Measurements from ENCODE around the gene OR52E8. TPM values are rescaled to one million over a fixed set of nuclear protein-coding genes. Genes with fewer than 3 reads are reported as not detected.

OR52E8 gene
- total RNA-seq, 1 donor from 2014 or later, result not detected

DNA sequence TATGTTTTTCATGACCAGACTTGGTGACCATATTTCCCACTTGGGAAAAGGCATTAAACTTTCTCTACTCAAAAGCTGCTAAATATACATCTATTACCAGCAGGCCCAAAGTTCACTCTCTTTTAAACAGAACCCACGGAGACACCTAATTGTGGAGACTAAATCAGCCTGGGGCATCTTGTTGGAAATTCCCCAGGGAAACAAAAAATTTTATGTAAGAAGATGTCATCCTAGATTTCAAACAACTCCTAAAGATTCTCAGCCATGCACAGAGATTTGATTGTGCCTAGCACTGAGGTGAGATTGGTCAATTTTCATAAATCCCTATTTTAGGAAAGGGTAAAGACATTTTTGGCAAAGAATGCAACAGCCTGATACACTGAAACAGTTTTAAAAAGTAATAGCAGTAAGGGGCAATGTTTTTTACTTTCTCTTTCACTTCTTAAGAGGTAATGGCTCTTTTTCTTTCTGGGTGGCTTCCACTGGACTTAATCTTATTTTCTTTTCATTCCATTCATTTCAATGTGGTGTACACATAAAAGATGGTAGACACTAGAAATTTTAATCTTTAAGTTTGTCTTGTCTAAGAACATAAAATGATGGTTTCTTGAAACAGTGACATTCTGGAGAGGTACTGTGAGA, 39.1 kb downstream of the OR52E8 start:
- intact Hi-C loops (cut with DNase I), result no loop called here
- no peaks in the 10 kb centered on the region for H3K36me3 ChIP-seq

DNA sequence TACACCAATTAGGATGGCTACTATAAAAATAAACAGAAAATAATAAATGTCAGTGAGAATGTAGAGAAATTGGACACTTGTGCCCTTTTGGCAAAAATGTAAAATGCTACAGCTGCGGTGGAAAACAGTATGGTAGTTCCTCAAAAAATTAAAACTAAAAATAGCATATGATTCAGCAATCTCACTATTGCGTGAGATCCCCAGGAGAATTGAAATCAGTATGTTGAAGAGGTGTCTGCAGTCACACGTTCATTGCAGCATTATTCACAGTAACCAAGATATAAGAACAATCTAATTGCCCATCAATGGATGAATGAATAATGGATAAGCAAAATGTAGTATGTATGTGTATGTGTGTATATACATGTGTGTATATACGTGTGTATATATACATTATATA, 42.0 kb downstream of the OR52E8 start:
- no peaks in the 10 kb centered on the region for H3K4me1 ChIP-seq
- no peaks in the 10 kb centered on the region for H3K36me3 ChIP-seq
- no peaks in the 10 kb centered on the region for H3K27me3 ChIP-seq
- H3K4me3 ChIP-seq, result no peak overlapping the region
- TF ChIP-seq, protein P1, sequence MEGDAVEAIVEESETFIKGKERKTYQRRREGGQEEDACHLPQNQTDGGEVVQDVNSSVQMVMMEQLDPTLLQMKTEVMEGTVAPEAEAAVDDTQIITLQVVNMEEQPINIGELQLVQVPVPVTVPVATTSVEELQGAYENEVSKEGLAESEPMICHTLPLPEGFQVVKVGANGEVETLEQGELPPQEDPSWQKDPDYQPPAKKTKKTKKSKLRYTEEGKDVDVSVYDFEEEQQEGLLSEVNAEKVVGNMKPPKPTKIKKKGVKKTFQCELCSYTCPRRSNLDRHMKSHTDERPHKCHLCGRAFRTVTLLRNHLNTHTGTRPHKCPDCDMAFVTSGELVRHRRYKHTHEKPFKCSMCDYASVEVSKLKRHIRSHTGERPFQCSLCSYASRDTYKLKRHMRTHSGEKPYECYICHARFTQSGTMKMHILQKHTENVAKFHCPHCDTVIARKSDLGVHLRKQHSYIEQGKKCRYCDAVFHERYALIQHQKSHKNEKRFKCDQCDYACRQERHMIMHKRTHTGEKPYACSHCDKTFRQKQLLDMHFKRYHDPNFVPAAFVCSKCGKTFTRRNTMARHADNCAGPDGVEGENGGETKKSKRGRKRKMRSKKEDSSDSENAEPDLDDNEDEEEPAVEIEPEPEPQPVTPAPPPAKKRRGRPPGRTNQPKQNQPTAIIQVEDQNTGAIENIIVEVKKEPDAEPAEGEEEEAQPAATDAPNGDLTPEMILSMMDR (IDR thresholded peaks at IDR 0.05), result no peak
- intact Hi-C loops (cut with DNase I), result no loop called here
- ATAC-seq, result peak; percentile 47
- H3K27ac ChIP-seq, result no peak overlapping the region
- DNase-seq, result no peak
- no peaks in the 10 kb centered on the region for H3K9me3 ChIP-seq

More for the DNA sequence above, 39.1 kb downstream of the OR52E8 start:
- DNase-seq (no peak), ATAC-seq (no peak)
- H3K27ac ChIP-seq, result no peak overlapping the region
- H3K27me3 ChIP-seq, result no peaks in the 10 kb centered on the region
- H3K4me1 ChIP-seq, result no peaks in the 10 kb centered on the region
- no peaks in the 10 kb centered on the region for H3K9me3 ChIP-seq
- TF ChIP-seq, protein P1 (IDR thresholded peaks at IDR 0.05), result no peak
- H3K4me3 ChIP-seq, result peak overlapping the region; percentile 4

DNA sequence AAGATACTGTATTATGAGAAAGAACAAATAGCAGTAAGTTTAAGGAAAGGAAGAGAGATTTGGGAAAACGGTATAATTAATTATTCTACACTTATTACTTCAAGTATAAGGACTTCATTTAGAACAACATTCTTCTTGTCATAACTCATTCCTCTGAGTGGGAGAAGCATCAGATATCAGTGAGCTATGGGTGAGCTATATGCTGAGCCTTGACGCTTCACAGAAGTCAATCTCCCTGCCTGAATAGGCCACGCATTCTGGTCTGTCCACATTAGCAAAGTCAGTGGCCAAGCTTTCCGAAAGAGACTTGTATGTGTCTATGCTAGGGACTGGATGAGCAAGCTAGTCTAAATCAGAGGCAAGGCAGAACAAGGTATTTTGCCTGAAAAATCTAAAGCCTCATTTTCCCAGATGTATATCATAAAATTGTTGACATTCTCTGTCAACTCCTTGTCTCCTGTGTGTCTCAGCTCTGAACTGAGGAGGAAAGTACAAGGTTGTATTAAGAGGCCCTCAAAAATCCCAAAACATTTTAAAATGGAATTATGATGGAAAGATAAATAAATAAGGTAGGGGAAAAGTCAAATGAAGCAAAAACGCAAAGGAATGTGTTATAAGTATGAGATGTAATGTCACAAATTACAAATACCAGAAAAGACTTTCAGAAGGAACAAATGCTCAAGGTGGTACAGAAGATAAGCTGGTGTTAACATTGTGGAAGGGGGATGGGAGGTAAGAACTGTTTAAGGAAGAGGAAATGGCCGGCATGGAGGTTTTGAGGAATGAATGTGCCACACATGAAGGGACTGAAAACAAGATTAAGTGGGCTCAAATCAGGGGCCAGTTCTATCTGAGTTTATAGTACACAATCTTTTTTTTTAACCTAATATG, 47.3 kb downstream of the OR52E8 start:
- H3K4me3 ChIP-seq, result no peak overlapping the region
- H3K9me3 ChIP-seq, result no peaks in the 10 kb centered on the region
- H3K27me3 ChIP-seq, result no peaks in the 10 kb centered on the region
- intact Hi-C loops (cut with DNase I), result loop anchor here (10.0 kb wide), 1 partner anchor 345 kb away; no protein-coding TSS in a partner anchor
- H3K36me3 ChIP-seq, result no peaks in the 10 kb centered on the region
- no peaks in the 10 kb centered on the region for H3K4me1 ChIP-seq
- DNase-seq (no peak), ATAC-seq (no peak)
- H3K27ac ChIP-seq, result no peak overlapping the region
- TF ChIP-seq, protein P1 (IDR thresholded peaks at IDR 0.05), result no peak

DNA sequence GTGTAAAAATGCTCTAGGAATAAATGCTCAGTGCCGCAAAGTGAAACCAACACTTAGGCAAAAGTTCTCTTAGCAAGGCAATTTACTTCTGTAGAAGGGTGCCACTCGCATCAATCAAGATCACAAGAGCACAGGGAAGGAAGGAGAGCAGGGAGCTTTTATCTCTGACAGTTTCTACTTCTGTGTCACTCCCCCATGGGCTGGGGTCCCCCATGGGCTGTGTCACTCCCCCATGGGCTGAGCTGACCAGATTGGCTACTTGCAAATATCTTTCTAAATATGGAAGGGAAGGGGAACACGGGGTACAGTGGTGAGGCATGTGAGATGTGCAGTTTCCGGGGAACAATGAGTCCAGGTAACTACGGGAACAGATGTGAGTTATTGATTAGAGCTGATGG, 48.4 kb downstream of the OR52E8 start:
- ATAC-seq (no peak), DNase-seq (no peak)
- TF ChIP-seq, protein P1 (IDR thresholded peaks at IDR 0.05), result no peak
- Histone ChIP-seq H3K27me3 (no peaks in the 10 kb centered on the region), H3K9me3 (no peaks in the 10 kb centered on the region), H3K4me1 (no peaks in the 10 kb centered on the region), H3K36me3 (no peaks in the 10 kb centered on the region), H3K27ac (no peak overlapping the region), H3K4me3 (peak overlapping the region; percentile 48)
- intact Hi-C loops (cut with DNase I), result loop anchor here (10.0 kb wide), 1 partner anchor 344 kb away; no protein-coding TSS in a partner anchor

DNA sequence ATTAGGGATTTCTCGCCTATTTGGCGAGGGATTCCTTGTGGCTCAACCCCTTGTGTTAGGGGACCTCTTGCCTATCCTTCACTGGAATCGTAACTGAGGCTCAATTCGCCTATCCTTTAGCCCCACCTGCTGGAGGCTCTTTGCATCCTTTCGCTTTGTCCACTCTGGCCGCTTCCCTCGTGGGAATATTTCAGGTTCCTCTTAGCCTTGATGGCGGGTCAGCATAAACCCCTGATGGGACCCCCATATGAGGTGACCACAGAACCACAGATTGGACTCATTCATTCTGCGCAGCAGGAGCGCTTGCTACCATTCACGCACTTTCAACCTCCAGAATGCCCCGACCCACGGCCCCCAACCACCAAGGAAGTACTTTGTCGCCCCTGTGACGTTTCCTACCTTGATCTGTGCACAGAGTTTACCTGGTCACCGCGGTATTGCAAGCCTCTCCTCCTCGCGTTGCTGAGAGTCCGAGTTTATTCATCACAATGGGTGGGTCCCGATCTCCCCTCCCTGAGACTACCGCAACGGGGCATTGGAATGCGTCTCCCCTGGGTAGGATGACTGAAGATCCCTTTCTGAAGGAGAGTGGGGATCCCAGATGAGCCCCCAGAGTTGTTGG, 48.9 kb downstream of the OR52E8 start, which contains the start of gene OR52N2:
Gene OR52N2 (plus strand): TSS at position 425 of the 622 bp plus-strand sequence. CDS start 11,412 bp downstream, outside the sequence.
- peak; percentile 67 for DNase-seq

More for the DNA sequence above, 48.9 kb downstream of the OR52E8 start, which contains the start of gene OR52N2:
- intact Hi-C loops (cut with DNase I), result loop anchor here (10.0 kb wide), 1 partner anchor 344 kb away; no protein-coding TSS in a partner anchor
- Histone ChIP-seq H3K9me3 (no peaks in the 10 kb centered on the region), H3K4me1 (no peaks in the 10 kb centered on the region), H3K36me3 (no peaks in the 10 kb centered on the region), H3K4me3 (peak within 1 kb of the TSS; percentile 48), H3K27ac (no peak within 1 kb of the TSS), H3K27me3 (no peaks in the 10 kb centered on the region)
- ATAC-seq, result peak; percentile 99
- TF ChIP-seq, protein P1 (IDR thresholded peaks at IDR 0.05), result peak; percentile 88
